ENCODE measurements around the gene NEIL1.

NEIL1 gene

GRCh38 chr15:75389791-75390382 is 43.0 kb downstream of the NEIL1 start:
- no peak for DNase-seq (ENCODE audit: low read depth)
- in situ Hi-C loops (cut with HindIII; ENCODE audit: low sequenced_read_pairs), result no loop called here
- H3K4me3 ChIP-seq (ENCODE audit: low read depth, low read length), result no peak overlapping the region
- TF ChIP-seq CTCF (IDR thresholded peaks at IDR 0.05; ENCODE audit: low read depth, low read length, missing control alignments), result no peak

GRCh38 chr15:75397494-75397893 is 50.7 kb downstream of the NEIL1 start:
- DNase-seq (ENCODE audit: low read depth), result no peak
- in situ Hi-C loops (cut with HindIII; ENCODE audit: low sequenced_read_pairs), result no loop called here
- no peak for TF ChIP-seq CTCF (IDR thresholded peaks at IDR 0.05; ENCODE audit: low read depth, low read length, missing control alignments)
- no peak overlapping the region for H3K4me3 ChIP-seq (ENCODE audit: low read depth, low read length)

GRCh38 chr15:75403892-75404291 is 57.1 kb downstream of the NEIL1 start:
- H3K4me3 ChIP-seq (ENCODE audit: low read depth, low read length), result no peak overlapping the region
- TF ChIP-seq CTCF (IDR thresholded peaks at IDR 0.05; ENCODE audit: low read depth, low read length, missing control alignments), result no peak
- no peak for DNase-seq (ENCODE audit: low read depth)
- in situ Hi-C loops (cut with HindIII; ENCODE audit: low sequenced_read_pairs), result no loop called here
